ENCODE results near the gene MLLT3.

DNA sequence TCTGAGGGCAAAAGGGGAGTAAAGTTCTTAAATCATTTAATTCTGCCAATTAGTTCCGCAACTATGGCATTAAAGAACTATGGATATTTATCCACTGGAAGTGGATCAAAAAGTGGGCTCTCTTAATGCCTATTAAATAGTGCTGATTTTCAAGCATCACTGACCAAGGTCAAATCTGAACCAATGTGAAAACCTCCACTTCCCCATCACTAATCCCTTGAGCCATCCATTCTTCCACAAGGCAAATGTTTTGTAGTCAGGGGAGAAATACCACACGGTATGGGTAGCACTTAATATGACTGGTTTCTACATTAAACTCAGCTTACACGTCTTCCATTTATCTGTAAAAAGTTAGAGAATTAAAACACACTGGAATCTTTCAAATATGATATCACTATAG is 57.6 kb downstream of the MLLT3 start:
- TF ChIP-seq, protein P1, sequence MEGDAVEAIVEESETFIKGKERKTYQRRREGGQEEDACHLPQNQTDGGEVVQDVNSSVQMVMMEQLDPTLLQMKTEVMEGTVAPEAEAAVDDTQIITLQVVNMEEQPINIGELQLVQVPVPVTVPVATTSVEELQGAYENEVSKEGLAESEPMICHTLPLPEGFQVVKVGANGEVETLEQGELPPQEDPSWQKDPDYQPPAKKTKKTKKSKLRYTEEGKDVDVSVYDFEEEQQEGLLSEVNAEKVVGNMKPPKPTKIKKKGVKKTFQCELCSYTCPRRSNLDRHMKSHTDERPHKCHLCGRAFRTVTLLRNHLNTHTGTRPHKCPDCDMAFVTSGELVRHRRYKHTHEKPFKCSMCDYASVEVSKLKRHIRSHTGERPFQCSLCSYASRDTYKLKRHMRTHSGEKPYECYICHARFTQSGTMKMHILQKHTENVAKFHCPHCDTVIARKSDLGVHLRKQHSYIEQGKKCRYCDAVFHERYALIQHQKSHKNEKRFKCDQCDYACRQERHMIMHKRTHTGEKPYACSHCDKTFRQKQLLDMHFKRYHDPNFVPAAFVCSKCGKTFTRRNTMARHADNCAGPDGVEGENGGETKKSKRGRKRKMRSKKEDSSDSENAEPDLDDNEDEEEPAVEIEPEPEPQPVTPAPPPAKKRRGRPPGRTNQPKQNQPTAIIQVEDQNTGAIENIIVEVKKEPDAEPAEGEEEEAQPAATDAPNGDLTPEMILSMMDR (conservative IDR thresholded peaks at IDR 0.05; ENCODE audit: low read length) = no peak
- no peak for TF ChIP-seq EZH2phosphoT487 (IDR thresholded peaks at IDR 0.05; ENCODE audit: borderline replicate concordance)

Measured in Loucy (cell line).